GM18867 (cell line): ENCODE measurements around the gene LRRC37A.
"Not testable (repeated sequence)": the region's sequence is repeated elsewhere in the genome, so short reads cannot be mapped to it uniquely, and the experiment has no call there.

Experiments
- ATAC-seq: cut with Tn5 transposase; IDR thresholded peaks from one replicate; pipeline ENCODE4 v1.9.1; 2021; ENCODE audit warnings: mild to moderate bottlenecking, moderate library complexity; ENCODE audit not compliant: unreplicated experiment

Gene LRRC37A

DNA sequence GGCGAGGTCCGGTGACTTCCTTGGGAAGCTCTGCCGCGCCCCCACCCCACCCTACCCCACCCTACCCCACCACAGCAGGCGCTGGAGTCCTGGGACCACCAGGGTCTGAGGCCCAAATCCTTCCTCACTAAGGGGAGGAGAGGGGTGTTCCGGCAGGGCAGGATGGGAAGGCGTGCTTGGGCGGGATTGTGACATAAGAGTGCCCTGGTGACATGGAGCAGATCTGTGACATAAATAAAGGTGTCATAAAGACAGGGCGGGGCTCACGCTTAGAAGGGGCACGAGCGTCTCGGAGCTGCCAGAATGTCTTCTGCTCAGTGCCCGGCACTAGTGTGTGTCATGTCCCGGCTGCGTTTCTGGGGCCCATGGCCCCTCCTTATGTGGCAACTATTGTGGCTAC, at the start of gene LRRC37A:
LRRC37A (plus strand) TSS at position 301 of the 400 bp plus-strand sequence; CDS start at position 304, 3 bp downstream.
- ATAC-seq, result not testable (repeated sequence)

DNA sequence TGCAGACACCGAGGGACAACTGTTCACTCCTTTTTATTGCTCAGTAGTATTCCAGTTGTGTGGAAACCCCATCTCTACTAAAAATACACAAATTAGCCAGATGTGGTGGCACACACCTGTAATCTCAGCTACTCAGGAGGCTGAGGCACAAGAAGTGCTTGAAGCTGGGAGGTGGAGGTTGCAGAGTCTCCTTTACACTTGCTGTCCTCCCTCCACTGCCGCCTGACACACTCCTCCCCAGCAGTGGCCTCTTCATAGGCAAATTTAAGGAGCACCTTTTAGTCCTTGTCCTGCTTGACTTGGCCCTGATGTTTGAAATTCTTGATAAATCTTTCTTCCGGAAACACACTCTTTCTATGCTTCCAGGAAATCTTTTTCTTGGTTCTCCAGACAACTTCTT, 45.8 kb upstream of the LRRC37A start:
- not testable (repeated sequence) for ATAC-seq

DNA sequence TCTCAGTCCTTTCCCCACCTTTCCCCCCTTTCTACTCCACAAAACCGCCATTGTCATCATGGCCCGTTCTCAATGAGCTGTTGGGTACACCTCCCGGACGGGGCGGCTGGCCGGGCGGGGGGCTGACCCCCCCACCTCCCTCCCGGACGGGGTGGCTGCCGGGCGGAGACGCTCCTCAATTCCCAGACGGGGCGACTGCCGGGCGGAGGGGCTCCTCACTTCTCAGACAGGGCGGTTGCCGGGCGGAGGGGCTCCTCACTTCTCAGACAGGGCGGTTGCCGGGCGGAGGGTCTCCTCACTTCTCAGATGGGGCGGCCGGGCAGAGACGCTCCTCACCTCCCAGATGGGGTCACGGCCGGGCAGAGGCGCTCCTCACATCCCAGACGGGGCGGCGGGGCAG, 42.1 kb upstream of the LRRC37A start:
- not testable (repeated sequence) for ATAC-seq

DNA sequence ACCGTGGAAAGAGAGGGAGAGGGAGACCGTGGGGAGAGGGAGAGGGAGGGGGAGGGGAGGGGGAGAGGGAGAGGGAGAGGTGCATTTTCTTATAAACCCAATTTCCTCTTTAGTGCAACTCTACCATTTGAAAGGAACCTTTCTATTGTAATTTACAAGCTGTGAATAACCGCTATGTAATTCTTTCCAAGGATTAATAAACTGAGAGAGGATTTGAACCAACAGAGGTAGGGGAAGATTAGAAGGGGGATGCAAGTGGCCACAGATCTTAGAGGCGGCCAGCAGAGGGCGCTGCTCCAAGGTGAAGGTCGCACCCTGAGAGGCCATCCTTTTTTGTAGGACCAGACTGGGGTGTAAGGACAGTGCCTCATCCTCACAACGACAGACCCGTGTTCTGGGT, 41.2 kb upstream of the LRRC37A start:
- ATAC-seq, result peak; percentile 45

DNA sequence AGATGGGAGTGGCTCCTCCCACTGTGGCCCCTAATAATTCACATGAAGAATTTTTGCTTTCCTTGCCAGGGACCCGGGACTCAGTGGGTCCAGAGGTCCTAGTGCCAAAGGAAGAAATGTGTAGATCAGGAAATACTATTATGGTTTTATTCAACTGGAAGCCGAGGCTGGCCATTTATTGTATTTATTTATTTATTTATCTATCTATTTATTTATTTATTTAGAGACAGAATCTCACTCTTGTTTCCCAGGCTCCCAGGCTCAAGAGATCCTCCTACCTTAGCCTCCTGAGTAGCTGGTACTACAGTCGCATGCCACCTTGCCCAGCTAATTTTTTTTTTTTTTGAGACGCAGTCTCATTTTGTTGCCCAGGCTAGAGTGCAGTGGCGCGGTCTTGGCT, 40.7 kb upstream of the LRRC37A start:
- not testable (repeated sequence) for ATAC-seq

DNA sequence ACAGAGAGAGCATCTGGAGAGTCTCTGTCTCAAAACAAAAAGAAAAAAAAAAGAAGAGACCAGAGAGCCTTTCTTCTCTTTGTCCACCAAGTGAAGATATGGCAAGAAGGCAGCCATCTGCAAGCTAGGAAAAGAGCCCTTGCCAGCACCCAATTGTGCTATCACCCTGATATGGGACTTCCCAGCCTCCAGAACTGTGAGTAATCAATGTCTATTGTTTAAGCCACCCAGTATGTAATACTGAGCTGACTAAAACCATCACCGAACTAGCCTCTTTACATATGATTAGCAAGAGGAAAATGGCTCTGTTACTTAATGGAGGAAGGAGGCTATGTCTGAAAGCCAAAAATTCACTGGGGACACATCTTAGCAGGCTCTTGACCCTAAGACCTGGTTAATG, 38.6 kb upstream of the LRRC37A start:
- ATAC-seq, result not testable (repeated sequence)

DNA sequence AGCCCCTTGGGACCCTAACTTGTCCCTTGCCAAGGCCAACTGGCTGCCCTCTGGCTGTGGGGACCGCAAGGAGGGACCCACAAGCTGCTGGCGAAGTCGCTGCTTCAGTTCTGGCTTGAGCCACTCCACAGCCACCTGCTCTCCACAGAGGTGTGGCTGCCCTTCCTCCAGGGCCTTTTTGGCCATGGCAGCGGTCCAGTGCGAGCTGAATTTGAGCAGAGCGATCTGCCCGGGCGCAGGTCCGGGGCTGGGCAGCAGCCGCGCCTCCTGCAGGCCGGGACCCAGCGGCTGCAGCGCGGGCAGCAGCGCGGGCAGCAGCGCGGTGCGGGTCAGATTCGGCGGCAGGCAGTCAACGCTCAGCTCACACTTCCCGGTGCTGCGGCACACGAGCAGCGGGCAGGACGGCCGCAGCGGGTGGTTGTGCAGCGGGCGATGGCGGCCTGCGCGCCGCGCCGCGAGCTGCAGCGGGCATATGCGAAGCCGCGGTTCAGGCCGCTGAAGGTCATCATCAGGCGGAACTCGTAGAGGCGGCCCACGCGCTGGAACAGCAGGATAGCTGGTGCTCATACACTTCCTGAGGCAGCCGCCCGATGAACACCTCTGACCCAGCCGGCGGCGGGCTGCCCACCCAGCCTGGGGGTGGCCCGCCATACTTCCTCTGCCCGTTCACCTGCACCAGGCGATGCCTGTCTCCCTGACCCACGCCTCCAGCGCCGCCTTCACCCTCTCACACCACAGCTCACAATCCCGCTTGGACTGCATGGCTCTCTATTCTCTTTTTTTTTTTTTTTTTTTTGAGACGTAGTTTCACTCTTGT, 34.9 kb upstream of the LRRC37A start:
- not testable (repeated sequence) for ATAC-seq

DNA sequence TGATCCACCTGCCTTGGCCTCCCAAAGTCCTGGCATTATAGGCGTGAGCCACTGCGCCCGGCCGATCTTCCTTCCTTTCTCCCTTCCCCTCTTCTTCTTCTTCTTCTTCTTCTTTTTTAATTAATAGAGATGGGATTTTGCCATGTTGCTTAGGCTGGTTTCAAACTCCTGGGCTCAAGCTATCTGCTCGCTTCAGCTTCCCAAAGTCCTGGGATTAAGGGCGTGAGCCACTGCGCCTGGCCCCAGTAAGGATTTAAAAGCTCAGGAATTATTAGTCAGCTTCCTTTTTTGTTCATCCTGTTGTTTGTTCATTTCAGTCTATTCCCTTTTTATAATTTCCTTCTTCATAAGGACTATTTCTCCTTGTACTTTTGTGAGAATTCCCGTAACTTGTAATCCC, 32.7 kb upstream of the LRRC37A start:
- no peak for ATAC-seq

DNA sequence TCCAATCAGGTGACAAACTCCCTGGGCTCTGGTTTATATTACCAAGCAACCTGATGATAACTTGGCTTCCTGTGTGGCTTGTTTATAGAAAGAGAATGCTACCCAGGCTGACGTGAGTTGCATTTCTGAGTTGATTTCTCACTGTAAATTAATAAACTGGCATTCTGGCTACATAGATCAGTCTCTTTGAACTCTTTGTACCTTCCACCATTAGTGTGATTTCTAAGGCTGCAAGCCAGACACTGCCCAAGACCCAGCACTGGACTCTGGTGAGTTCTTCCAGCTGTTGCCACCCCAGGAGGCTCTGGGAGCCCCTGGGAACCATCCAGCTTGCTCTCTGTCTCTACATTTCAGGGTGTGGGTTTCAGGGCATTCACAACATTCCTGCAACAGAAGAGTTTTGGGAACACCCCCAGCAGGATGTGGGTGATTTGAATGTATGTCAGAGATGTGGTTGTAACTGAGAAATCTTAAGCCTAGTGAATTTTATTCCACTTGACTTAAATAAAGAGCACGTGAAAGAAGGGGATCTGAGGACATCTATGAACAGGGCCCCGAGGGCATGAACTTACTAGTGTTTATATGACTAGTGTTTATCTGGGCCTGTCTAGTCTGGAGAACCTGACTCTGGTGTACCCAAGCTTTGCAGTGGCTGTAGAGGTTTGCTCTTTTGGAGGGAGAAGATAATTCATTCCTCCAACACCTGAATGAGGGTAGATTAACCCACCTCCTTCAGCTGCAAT, 30.3 kb upstream of the LRRC37A start:
- no peak for ATAC-seq

DNA sequence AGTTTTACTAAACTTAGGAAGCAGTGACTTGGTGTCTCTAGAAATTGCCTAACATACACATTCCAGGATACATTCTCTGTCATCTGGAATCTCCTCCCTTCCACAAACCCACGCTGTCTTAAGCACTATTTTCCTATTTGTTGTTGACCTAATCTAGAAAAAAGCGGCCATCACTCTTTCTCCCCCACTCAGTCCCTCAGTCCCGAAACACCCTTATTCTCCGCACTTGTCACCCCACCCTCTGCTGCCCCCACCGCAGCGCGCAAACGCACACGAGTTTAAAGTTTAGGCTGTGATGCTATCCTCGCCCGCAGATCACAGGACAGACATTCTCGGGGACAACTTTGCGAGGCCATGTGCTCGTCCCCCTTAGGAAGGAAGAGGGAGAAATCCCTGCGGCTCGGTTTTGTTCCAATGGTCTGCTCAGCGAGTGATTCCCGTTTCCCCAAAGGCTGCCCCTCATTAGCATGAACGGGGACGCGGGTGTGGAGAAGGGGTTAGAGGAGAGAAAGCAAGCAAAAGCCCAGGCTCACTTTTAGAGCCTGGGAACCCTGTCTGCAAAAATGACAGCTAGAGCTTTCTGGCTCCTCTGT, 28.8 kb upstream of the LRRC37A start:
- ATAC-seq, result not testable (repeated sequence)

DNA sequence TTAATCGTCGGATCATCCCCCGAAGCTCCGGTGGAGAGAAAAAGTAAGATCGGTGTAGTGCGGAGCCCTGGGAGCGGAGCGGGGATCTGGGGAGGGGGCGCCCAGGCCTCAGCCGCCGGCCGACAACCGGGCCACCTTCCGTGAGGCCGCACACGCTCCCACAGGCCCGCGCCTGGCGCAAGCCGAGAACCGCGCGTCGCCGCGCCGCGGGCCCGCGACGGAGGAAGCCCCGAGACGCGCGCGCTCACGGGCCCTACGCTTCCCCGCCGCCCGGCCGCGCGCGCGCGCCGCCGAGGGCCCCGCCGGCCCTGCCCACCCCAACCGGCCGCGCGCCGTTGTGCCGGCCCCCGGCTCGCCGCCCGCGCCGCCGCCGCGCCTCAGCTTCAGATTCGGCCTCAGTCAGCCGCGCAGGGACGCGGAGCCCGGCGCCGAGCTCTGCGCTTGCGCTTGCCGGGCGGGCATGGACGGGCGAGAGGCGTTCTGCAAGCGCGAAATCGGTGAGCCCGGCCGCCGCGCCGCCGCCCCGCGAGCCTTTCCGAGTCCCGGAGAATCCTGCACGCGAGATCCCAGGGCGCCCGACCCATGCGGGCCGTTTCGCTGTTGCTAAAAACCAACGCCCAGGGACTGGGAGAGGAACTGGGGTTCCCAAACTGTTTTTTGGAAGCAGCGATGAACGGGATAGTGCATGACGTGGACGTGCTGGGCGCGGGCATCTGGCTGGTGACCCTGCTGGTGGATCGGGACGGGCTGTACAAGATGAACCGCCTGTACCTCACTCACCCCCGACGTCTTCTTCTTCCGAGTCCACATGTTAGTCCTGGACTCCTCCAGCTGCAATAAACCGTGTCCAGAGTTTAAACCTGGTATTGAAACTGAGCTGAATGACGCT, 28.0 kb upstream of the LRRC37A start:
- ATAC-seq, result peak; percentile 92

DNA sequence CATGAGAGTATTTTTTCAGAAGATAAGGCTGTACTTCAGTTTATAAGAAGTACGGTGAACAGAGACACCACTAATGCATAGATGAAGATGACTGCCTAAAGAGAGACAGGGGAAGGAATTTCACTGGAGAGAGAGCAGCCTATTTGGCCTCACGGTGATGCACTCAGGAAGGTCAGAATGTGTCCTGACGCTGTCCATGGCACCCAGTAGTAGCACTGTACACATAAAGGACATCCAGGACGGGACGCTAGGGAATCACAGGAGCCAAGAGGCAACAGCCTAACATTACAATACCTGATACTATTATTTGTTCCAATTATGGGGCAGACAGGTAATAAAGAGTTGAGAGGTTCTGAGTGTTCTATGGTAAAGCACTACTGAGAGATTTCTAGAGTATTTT, 24.9 kb upstream of the LRRC37A start:
- no peak for ATAC-seq

DNA sequence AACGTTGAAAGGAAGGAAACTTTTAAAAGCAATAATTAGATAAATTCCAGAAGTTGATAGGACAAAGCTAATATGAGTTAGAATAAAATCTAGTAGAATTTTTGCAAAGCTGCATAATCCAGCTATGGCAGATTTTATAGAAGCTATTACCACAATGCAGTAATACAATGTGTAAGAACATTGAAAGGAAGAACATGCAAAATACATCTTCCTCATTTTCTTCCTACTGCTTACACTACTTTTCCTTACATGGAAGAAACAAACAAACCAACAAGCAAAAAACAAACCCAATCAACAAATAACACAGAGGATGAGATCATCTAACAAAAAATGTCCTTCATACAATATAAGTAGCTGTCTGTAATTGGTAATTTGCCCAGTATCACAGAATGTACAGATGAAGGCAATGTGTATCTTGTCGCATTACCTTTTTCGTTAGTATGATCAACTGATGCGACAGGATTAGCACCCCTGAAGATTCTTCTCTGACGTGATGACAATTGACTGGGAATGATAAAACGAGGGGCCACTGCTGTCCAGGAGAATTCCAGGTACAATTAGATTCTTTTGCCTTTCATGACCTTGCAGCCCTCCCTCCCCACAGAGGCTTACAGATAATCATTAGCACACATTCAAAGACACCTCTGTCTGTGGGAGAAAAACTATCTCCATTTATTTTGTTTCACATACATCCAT, 21.2 kb upstream of the LRRC37A start:
- no peak for ATAC-seq

DNA sequence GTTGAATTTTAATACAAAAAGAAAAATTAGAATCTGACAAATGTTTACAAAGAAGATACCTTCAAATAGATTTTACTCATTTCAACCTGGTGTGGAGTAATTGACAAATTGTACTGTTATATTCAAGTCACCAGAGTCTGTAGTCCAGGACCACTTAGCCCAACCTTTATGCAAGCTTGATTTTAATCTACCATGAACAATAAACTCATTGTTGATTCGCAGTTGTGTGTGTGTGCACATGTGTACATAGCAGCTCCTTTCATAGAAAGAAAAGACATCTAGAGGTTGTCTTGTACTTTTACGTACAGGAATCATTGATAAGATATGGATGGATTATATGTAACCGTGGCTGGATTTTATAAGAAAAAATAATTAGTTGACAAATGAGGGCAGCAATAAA, 20.7 kb upstream of the LRRC37A start:
- no peak for ATAC-seq

DNA sequence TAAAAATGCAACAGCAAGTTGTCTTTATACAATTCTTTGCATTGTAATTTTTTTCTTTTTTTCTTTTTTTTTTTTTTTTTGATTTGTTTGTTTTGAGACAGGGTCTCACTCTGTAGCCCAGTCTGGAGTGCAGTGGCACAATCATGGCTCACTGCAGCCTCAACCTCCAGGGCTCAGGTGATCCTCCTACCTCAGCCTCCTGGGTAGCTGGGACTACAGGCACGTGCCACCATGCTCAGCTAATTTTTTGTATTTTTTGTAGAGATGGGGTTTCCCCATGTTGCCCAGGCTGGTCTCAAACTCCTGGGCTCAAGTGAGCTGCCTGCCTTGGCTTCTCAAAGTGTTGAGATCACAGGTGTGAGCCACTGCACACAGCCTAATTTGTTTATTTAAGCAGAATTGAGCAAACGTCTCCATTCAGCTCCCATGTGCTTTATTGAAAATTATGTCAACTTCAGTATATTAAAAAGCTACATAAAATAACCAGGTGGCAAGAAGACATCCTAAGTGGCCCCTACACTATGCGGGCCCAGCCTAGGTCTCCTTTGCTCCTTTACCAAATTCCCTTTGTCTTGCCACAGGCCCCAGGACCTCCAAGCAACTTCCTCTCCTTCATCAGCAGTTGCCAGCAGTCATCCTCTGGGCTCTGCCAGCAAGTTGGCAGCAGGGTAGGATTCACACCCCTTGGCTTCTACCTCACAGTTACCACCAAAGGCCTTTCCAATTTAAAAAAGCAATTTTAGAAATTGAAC, 18.0 kb upstream of the LRRC37A start:
- ATAC-seq, result not testable (repeated sequence)

DNA sequence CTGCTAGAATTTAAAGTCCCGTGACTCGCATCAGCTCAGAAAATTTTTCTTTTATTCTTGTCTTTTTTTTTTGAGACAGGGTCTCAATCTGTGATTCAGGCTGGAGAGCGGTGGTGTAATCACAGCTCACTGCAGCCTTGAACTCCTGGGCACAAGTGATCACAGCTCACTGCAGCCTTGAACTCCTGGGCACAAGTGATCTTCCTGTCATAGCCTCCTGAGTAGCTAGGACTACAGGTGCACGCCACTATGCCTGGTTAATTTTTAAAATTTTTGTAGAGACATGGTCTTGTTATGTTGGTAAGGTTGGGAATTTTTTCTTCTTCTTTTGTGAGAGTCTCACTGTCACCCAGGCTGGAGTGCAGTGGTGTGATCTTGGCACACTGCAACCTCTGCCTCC, 13.6 kb upstream of the LRRC37A start:
- not testable (repeated sequence) for ATAC-seq

DNA sequence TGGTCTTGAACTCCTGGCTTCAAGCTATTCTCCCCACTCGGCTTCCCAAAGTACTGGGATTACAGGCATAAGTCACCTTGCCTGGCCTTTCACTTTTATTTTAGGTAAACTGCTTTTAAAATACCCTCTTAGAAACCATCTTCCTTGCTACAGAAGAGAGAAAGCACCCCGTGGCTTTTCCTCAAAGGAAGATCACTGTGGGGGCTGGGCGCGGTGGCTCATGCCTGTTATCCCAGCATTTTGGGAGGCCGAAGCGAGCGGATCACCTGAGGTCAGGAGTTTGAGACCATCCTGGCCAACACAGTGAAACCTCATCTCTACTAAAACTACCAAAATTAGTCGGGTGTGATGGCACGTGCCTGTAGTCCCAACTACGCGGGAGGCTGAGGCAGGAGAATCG, 12.3 kb upstream of the LRRC37A start:
- ATAC-seq, result not testable (repeated sequence)

DNA sequence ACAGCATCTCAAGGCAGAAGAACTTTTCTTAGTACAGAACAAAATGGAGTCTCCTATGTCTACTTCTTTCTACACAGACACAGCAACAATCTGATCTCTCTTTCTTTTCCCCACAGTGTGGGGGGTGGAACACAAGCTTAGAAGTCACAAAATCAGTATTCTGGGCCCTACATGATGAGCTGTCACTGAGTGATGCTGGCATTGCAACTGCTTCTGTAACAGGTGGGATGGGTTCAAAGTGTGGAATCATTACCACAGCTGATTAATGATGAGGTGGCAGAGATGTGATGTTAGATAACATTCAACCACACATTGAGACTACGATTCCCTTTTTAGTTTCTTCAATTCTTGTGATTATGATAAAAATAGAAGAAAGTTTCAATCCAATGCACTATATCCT, 10.5 kb upstream of the LRRC37A start:
- not testable (repeated sequence) for ATAC-seq

DNA sequence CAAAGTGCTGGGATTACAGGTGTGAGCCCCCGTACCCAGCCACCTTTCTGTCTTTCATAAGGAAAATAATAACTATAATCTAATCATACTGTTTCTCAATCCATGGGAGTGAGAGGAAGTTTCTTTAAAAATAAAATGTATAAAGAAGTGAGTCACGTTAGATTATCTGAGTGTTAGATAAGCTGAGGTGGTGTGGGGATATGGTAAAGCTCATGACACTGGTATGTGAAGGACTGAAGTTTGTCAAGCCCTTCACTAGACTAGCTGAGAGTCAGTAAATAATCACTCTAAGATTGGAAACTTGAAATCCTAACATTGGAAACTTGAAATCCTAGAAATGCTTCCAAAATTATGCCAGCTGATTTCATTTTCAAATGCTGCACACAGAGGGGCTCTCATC, 9.4 kb upstream of the LRRC37A start:
- ATAC-seq, result not testable (repeated sequence)
